ENCODE measurements around the gene LZTFL1.

DNA sequence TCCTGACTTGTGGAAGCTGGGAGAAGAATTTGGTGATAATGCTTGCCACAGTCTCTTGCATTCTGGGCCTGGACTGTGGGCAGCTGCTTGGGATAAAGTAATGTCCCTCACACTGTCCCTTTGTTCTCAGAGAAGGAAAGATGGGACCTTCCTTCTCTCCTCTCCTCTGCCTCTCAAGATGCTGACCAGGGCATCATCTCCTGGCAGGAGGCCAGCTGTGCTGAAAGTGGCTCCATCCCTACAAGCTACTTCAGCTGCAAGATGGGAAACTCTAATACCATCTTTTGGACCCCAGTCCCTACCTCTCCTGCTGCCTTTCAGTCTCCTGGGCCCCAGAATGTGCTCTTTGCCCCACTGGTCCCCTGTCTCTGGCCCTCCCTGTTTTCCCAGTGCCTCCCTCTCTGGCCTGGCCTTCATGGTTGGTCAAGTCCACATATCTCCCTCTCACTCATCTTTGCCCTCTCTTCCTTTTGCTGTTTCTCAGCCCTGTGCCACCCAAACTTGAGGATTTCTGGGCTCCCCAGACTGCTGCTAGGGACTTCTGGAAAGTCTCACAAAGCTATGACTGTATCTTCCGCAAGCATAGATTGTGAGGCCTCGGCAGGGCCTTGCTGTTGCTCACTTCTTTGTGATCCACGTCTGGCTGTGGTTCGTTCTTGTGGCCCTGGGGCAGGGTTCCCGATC, 38.5 kb downstream of the LZTFL1 start:
- TF ChIP-seq CTCF (IDR thresholded peaks at IDR 0.05; ENCODE audit: insufficient read depth, low read length, poor library complexity, severe bottlenecking) (no peak), EZH2phosphoT487 (conservative IDR thresholded peaks at IDR 0.05; ENCODE audit: low read length) (no peak)

All from SU-DHL-6 (cell line).